Islet precursor cell (in vitro differentiated cells): ENCODE results near the gene AMPD1.

ENCODE experiments used
- DNase-seq: peaks from one replicate; pipeline ENCODE4 v3.0.0-alpha.2; 2018

The AMPD1 gene

DNA sequence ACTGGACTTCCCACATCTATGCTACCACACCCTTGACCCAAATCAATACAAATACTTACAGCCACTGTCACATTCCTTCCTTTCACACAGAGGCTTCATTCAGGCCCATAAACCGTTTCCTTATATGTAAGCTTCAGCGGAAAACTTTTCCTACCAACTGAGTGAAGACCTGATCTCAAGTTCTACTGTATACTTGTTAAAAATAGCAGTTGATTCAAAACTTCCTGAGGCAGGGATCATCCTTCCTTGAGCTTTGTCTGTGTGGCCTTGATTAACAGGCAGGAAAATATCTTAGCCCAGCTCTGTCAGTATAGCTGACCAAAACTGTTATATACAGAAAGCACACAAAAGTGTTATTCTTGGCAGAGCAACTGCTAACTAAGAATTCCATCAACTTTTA is 68.2 kb downstream of the AMPD1 start:
- no peak for DNase-seq

DNA sequence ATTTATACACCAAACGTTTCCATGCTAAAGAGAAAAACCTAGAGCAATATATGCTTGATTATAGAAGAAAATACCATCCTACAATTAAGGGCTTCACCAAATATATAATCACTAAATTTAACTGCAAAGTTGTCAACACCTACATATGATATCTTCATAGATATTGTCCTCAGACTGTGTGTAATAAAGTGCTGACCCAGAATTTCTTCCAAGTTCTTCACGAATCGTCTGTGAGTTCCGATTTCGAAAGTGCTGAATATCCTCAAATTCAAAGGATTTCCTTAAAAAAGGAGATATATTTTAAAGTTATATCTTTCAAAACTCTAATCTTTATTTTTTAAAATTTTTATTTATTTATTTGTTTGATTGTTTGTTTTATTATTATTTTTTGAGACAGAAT is 72.0 kb downstream of the AMPD1 start:
- DNase-seq = no peak
